ENCODE results near the gene ZNF532.

ZNF532 gene

GRCh38 chr18:58871514-58872420, 7.1 kb downstream of the ZNF532 start:
- no peak for DNase-seq

GRCh38 chr18:58878640-58879039, 14.0 kb downstream of the ZNF532 start:
- DNase-seq = no peak

GRCh38 chr18:58881477-58881876, 16.8 kb downstream of the ZNF532 start:
- no peak for DNase-seq

GRCh38 chr18:58882044-58882443, 17.4 kb downstream of the ZNF532 start:
- no peak for DNase-seq

GRCh38 chr18:58882686-58883085, 18.0 kb downstream of the ZNF532 start:
- DNase-seq = no peak

- DNase-seq = no peak
These were observed 20.0 kb downstream of the ZNF532 start for GRCh38 chr18:58884680-58885079.

GRCh38 chr18:58886431-58886830, 21.8 kb downstream of the ZNF532 start:
- DNase-seq = no peak

GRCh38 chr18:58886864-58887612, 22.4 kb downstream of the ZNF532 start:
- DNase-seq = no peak

- DNase-seq = no peak
These were observed 22.9 kb downstream of the ZNF532 start for GRCh38 chr18:58887613-58887963.

GRCh38 chr18:58891776-58892175, 27.1 kb downstream of the ZNF532 start:
- no peak for DNase-seq

- DNase-seq = no peak
These were observed 27.8 kb downstream of the ZNF532 start for GRCh38 chr18:58892488-58892887.

GRCh38 chr18:58893388-58894099, 28.9 kb downstream of the ZNF532 start:
- no peak for DNase-seq

GRCh38 chr18:58894930-58895329, 30.3 kb downstream of the ZNF532 start:
- DNase-seq = no peak

GRCh38 chr18:58895385-58895784, 30.7 kb downstream of the ZNF532 start:
- DNase-seq = no peak

- DNase-seq = no peak
These were observed 31.6 kb downstream of the ZNF532 start for GRCh38 chr18:58896268-58896667.

GRCh38 chr18:58896734-58897508, 32.2 kb downstream of the ZNF532 start:
- no peak for DNase-seq

GRCh38 chr18:58898010-58898799, 33.5 kb downstream of the ZNF532 start:
- DNase-seq = no peak

- DNase-seq = no peak
These were observed 35.5 kb downstream of the ZNF532 start for GRCh38 chr18:58900015-58900649.

GRCh38 chr18:58901143-58901542, 36.5 kb downstream of the ZNF532 start:
- no peak for DNase-seq

- no peak for DNase-seq
These were observed 37.1 kb downstream of the ZNF532 start for GRCh38 chr18:58901783-58902182.

- no peak for DNase-seq
These were observed 38.3 kb downstream of the ZNF532 start for GRCh38 chr18:58902961-58903360.
